IPS-NIHi7 (cell line): ENCODE measurements around the gene RAP1GAP2.

Experiments used
- DNase-seq: peaks from one replicate; pipeline ENCODE4 v3.0.0; 2012; ENCODE audit warnings: mixed read lengths; ENCODE audit errors: extremely low spot score

RAP1GAP2 gene

GRCh38 chr17:2946144-2946543 is 149.9 kb downstream of the RAP1GAP2 start:
- no peak for DNase-seq

- no peak for DNase-seq
These were observed 151.3 kb downstream of the RAP1GAP2 start for GRCh38 chr17:2947588-2947950.

GRCh38 chr17:2947996-2948550 is 151.8 kb downstream of the RAP1GAP2 start:
- no peak for DNase-seq

- no peak for DNase-seq
These were observed 152.7 kb downstream of the RAP1GAP2 start for GRCh38 chr17:2948721-2949468.

- DNase-seq = no peak
These were observed 153.3 kb downstream of the RAP1GAP2 start for GRCh38 chr17:2949469-2950044.

- DNase-seq = no peak
These were observed 154.6 kb downstream of the RAP1GAP2 start for GRCh38 chr17:2950846-2951245.

- DNase-seq = no peak
These were observed 156.1 kb downstream of the RAP1GAP2 start for GRCh38 chr17:2952174-2952845.

GRCh38 chr17:2954898-2955445 is 158.7 kb downstream of the RAP1GAP2 start:
- no peak for DNase-seq

GRCh38 chr17:2955931-2956582 is 159.8 kb downstream of the RAP1GAP2 start:
- no peak for DNase-seq

GRCh38 chr17:2957631-2958286 is 161.5 kb downstream of the RAP1GAP2 start:
- no peak for DNase-seq

GRCh38 chr17:2958706-2959222 is 162.5 kb downstream of the RAP1GAP2 start:
- DNase-seq = no peak

GRCh38 chr17:2959371-2960130 is 163.3 kb downstream of the RAP1GAP2 start:
- DNase-seq = no peak

GRCh38 chr17:2961446-2961845 is 165.2 kb downstream of the RAP1GAP2 start:
- no peak for DNase-seq

- no peak for DNase-seq
These were observed 166.0 kb downstream of the RAP1GAP2 start for GRCh38 chr17:2962236-2962635.

- DNase-seq = no peak
These were observed 166.5 kb downstream of the RAP1GAP2 start for GRCh38 chr17:2962729-2963128.

GRCh38 chr17:2963332-2964027 is 167.2 kb downstream of the RAP1GAP2 start:
- DNase-seq = no peak

- DNase-seq = no peak
These were observed 167.8 kb downstream of the RAP1GAP2 start for GRCh38 chr17:2964028-2964356.

- DNase-seq = no peak
These were observed 168.1 kb downstream of the RAP1GAP2 start for GRCh38 chr17:2964370-2964769.

- DNase-seq = no peak
These were observed 168.6 kb downstream of the RAP1GAP2 start for GRCh38 chr17:2964831-2965230.
